HFF-Myc (cell line): Measurements from ENCODE around the gene DENND2A.
A peak's percentile ranks its signal among the peaks of the same experiment; 100 is the strongest.
"Not testable (repeated sequence)": the region's sequence is repeated elsewhere in the genome, so short reads cannot be mapped to it uniquely, and the experiment has no call there.

Experiments used
- DNase-seq: peaks from one replicate; pipeline ENCODE4 v3.0.0-alpha.2; 2011; ENCODE audit warnings: low read depth; ENCODE audit errors: extremely low read depth
- H3K4me3 ChIP-seq: replicated peaks from 2 replicates; pipeline ENCODE4 v1.5.1; 2011; ENCODE audit warnings: low read depth, mild to moderate bottlenecking, control low read depth, low read length
- TF ChIP-seq, protein P1 (sequence below): IDR thresholded peaks from 2 replicates; pipeline ENCODE4 v1.5.1; 2012; ENCODE audit warnings: mild to moderate bottlenecking, low read depth, low read length, control low read depth; ENCODE audit errors: missing control alignments

DENND2A gene

DNA sequence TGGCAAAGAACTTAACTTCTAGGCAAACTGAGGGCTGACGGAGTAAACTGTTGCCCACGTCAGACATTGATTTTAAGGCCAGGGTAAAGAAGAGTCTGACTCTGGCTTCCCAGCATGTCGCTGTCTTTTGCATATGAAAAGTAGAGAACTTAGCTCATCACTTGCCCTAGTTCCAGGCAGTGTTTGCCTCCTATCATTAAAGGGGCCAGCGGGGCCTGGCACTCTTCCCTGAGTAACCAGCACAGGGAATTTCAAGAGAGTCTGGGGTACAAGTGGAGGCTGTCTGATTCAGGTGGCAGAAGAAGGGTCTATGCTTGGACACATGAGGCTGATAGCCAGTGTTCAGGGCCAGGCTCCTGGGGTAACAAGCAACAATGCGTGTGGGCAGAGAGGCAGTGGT, 4.8 kb downstream of the DENND2A start:
- no peak for DNase-seq
- TF ChIP-seq, protein P1, sequence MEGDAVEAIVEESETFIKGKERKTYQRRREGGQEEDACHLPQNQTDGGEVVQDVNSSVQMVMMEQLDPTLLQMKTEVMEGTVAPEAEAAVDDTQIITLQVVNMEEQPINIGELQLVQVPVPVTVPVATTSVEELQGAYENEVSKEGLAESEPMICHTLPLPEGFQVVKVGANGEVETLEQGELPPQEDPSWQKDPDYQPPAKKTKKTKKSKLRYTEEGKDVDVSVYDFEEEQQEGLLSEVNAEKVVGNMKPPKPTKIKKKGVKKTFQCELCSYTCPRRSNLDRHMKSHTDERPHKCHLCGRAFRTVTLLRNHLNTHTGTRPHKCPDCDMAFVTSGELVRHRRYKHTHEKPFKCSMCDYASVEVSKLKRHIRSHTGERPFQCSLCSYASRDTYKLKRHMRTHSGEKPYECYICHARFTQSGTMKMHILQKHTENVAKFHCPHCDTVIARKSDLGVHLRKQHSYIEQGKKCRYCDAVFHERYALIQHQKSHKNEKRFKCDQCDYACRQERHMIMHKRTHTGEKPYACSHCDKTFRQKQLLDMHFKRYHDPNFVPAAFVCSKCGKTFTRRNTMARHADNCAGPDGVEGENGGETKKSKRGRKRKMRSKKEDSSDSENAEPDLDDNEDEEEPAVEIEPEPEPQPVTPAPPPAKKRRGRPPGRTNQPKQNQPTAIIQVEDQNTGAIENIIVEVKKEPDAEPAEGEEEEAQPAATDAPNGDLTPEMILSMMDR = no peak
- no peak overlapping the region for H3K4me3 ChIP-seq

DNA sequence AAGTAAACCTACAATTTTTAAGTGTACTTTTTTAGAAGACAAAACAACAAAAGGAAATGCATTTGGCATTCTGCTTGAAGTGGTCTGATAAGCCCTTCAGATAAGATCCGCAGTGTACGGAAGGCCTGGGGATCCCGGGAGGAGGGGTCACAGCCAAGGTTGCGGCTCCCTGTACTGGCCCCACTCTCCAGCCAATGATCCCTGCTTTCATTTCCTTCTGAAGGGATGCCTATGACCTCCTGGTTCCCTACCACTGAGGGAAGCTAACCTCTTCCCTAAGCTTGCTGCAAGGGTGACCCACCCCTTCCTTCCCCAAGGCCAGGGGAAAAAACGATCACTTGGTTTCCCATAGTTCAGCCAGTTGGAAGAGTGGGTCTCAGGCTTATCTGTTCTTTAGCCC, 5.3 kb downstream of the DENND2A start:
- no peak for DNase-seq
- H3K4me3 ChIP-seq = no peak overlapping the region
- TF ChIP-seq, protein P1 = no peak

DNA sequence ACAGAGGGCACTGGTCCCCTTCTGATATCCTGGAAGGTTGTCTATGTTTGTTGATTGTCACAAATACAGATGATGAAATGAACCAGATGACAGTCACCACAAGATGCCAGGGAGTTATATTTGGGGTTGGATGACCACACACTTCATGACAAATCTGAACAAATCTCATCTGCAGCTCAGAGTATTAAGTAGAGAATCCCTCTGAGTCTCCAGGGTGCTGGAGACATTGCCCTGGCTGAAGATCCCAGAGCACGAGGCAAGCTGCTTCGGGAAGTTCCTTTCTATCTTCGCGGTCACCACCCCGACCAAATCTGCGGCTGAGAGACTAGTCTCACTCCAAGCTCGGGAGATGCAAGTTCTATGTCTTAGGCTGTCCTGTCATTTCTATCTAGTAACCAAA, 9.0 kb downstream of the DENND2A start:
- H3K4me3 ChIP-seq = no peak overlapping the region
- TF ChIP-seq, protein P1 = no peak
- no peak for DNase-seq

DNA sequence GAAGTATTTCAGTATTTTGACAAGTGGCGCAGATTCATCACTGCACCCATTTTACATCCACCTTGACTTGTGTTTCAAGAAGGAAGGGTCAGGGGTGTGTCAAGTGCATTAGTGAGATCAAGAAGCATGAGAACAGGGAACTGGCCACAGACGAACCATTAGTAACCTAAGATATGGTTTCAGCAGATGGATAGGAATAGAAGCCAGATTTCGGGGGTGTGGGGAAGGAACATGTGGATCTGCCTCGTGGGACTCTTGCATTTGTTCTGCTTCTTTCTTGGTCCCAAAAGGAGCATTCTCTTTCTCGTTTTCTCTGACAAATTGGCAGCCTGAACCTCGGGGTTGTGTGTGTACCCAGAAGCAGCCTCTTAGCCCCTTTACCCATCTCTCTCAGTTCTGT, 9.6 kb downstream of the DENND2A start:
- no peak overlapping the region for H3K4me3 ChIP-seq
- TF ChIP-seq, protein P1 = no peak

DNA sequence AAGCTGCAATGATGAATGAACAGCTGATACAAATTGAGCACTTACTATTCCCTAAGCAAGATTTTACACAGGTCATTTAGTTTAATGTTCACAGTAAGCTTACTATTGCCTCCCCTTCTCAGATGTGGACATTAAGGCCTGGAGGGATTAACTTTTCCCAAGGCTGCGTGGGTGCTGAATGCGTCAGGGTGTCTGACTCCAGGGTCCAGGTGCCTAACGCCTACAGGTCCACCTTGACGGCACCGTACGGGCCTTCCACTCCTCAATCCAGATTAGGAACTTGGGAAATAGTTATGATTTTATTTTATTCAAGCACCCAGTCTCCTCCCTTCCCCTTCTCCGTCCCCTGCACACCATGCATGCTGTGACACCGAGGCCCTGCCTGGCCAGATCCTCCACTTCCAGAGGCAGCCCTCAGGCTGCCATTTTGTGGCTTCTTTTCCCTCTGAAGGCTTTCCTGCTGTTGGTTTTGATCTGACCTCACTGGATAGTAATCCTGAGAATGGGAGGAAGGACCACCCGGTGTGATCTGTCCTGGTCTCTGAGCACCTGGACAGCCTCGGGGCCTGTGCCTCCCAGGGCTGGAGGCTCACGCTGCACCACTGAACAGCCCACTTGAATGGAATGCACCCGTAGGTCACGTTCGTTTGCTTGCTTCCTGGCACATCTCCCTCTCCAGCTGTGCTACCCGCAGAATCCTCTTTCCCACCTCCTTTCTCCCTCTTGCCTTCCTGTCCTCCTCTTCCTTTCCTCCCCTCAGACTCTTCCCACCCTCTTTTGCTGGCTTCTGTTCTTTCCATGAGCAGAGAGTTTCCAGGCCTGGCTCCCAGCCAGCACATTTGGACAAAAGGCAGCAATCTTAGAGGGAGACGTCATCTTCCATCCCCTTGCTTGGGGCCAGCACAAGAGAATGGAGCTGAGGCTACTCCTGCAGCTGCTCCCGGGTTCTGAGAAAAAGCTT, 14.4 kb downstream of the DENND2A start:
- DNase-seq = peak; percentile 98
- TF ChIP-seq, protein P1 = no peak
- H3K4me3 ChIP-seq = no peak overlapping the region

More for the DNA sequence above, 9.6 kb downstream of the DENND2A start:
- no peak for DNase-seq

DNA sequence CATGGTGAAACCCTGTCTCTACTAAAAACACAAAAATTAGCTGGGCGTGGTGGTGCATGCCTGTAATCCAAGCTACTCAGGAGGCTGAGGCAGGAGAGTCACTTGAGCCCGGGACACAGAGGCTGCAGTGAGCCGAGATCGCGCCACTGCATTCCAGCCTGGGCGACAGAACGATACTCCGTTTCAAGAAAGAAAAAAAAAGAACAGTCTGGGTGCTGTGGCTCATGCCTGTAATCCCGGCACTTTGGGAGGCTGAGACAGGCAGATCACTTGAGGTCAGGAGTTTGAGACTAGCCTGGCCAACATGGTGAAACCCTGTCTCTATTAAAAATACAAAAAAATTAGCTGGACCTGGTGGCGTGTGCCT, 15.4 kb downstream of the DENND2A start:
- not testable (repeated sequence) for DNase-seq, H3K4me3 ChIP-seq

DNA sequence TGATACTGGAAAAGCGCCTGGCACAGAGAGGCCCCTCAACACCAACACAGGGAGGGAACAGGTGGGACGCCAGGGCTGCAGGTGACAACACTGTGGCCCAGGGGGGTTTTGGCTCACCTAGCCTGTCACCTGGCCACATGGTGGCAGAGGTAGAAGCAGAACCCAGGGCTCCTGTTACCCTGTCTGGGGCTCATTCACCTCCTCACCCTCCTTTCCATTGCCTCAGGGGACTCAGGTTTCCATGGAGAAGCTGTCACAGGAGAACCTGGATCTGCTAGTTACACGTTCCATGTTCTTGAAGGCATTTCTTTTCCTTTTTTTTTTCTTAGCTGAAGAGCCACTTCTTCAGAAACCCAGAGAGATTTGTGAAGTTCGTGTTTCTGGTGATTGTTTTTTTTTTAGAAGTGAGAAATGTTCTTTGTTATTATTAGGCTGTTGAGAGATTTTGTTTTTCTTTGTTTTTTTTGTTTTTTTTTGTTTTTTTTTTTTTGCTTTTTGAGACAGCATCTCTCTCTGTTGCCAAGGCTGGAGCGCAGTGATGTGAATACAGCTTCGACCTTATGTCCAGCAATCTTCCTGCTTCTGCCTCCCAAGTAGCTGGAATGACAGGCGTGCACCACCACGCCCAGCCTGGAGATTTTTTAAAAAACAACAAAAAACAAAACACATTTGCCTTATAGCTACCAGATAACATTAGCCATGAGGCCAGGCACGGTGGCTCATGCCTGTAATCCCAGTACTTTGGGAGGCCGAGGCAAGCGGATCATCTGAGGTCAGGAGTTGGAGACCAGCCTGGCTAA, 16.0 kb downstream of the DENND2A start:
- no peak overlapping the region for H3K4me3 ChIP-seq
- DNase-seq = no peak
- TF ChIP-seq, protein P1 = no peak
